Liver (tissue), 9 donors: Measurements from ENCODE around the gene KRTAP10-3. TPM values are rescaled to one million over a fixed set of nuclear protein-coding genes. Genes with fewer than 3 reads are reported as not detected.
A peak's percentile ranks its signal among the peaks of the same experiment; 100 is the strongest.

Experiments
- DNase-seq: peaks from one replicate; pipeline ENCODE4 v3.0.0-alpha.2; 2017; ENCODE audit warnings: low spot score
- H3K27ac ChIP-seq, 2 donors: one replicate each; pipeline ENCODE4 v1.7.0; 2013; ENCODE audit warnings: inconsistent platforms in 2 of 2, low read length in 2 of 2, control low read depth in 1 of 2, low read depth in 1 of 2, mild to moderate bottlenecking in 1 of 2
- H3K27me3 ChIP-seq, 4 donors: one replicate each; pipeline versions ENCODE4 v1.6.1 to v1.7.0; 2013; ENCODE audit warnings: low read length in 3 of 4, inconsistent platforms in 1 of 4, mild to moderate bottlenecking in 1 of 4, moderate library complexity in 1 of 4; ENCODE audit not compliant: control insufficient read depth in 4 of 4, insufficient read depth in 4 of 4
- H3K36me3 ChIP-seq, 4 donors: one replicate each; pipeline versions ENCODE4 v1.6.1 to v1.7.0; 2013; ENCODE audit warnings: low read length in 3 of 4, mild to moderate bottlenecking in 3 of 4, low read depth in 1 of 4, moderate library complexity in 1 of 4; ENCODE audit not compliant: control insufficient read depth in 4 of 4, insufficient read depth in 3 of 4
- H3K4me1 ChIP-seq, 4 donors: one replicate each; pipeline versions ENCODE4 v1.6.1 to v1.7.0; 2013; ENCODE audit warnings: low read length in 3 of 4, mild to moderate bottlenecking in 3 of 4, moderate library complexity in 1 of 4; ENCODE audit not compliant: control insufficient read depth in 4 of 4, insufficient read depth in 4 of 4
- H3K4me3 ChIP-seq, 3 donors: one replicate each; pipeline versions ENCODE4 v1.6.1 to v1.7.0; 2013; ENCODE audit warnings: low read length in 3 of 3, control low read depth in 1 of 3, low read depth in 1 of 3, mild to moderate bottlenecking in 1 of 3
- H3K9ac ChIP-seq, 2 donors: one replicate each; pipeline ENCODE4 v1.7.0; 2013; ENCODE audit warnings: low read length in 2 of 2, mild to moderate bottlenecking in 2 of 2, moderate library complexity in 2 of 2, control low read depth in 1 of 2, low read depth in 1 of 2
- H3K9me3 ChIP-seq, 4 donors: one replicate each; pipeline versions ENCODE4 v1.6.1 to v1.7.0; 2013; ENCODE audit warnings: low read length in 3 of 4; ENCODE audit not compliant: control insufficient read depth in 4 of 4
- ATF3 ChIP-seq: IDR thresholded peaks from 2 replicates; pipeline ENCODE4 v1.6.1; 2016; ENCODE audit warnings: antibody characterized with exemption
- EGR1 ChIP-seq, 2 donors: IDR thresholded peaks; 2 replicates each; pipeline ENCODE4 v1.6.1; 2016 to 2018; ENCODE audit warnings: antibody characterized with exemption in 2 of 2, low read depth in 2 of 2
- FOXA1 ChIP-seq: IDR thresholded peaks from 2 replicates; pipeline ENCODE4 v1.6.1; 2016; ENCODE audit warnings: antibody characterized with exemption
- FOXA2 ChIP-seq: IDR thresholded peaks from 2 replicates; pipeline ENCODE4 v1.6.1; 2016; ENCODE audit warnings: antibody characterized with exemption
- GABPA ChIP-seq, 2 donors: IDR thresholded peaks in 1 of 2; conservative IDR thresholded peaks in 1 of 2; 2 replicates each; pipeline ENCODE4 v1.6.1; 2016; ENCODE audit warnings: antibody characterized with exemption in 2 of 2, mild to moderate bottlenecking in 1 of 2, moderate library complexity in 1 of 2
- HNF4A ChIP-seq, 2 donors: conservative IDR thresholded peaks; 2 replicates each; pipeline ENCODE4 v1.6.1; 2016; ENCODE audit warnings: antibody characterized with exemption in 2 of 2, mild to moderate bottlenecking in 2 of 2
- HNF4G ChIP-seq: IDR thresholded peaks from 2 replicates; pipeline ENCODE4 v1.6.1; 2016; ENCODE audit warnings: antibody characterized with exemption
- JUND ChIP-seq, 2 donors: IDR thresholded peaks; 2 replicates each; pipeline ENCODE4 v1.6.1; 2016; ENCODE audit warnings: antibody characterized with exemption in 2 of 2
- MAX ChIP-seq: IDR thresholded peaks from 2 replicates; pipeline ENCODE4 v1.6.1; 2016; ENCODE audit warnings: antibody characterized with exemption
- NR2F2 ChIP-seq: IDR thresholded peaks from 2 replicates; pipeline ENCODE4 v1.6.1; 2016; ENCODE audit warnings: antibody characterized with exemption
- RAD21 ChIP-seq, 2 donors: IDR thresholded peaks; 2 replicates each; pipeline ENCODE4 v1.6.1; 2016; ENCODE audit warnings: antibody characterized with exemption in 2 of 2, mild to moderate bottlenecking in 2 of 2
- REST ChIP-seq: IDR thresholded peaks from 2 replicates; pipeline ENCODE4 v1.6.1; 2016; ENCODE audit warnings: antibody characterized with exemption, mild to moderate bottlenecking
- RXRA ChIP-seq, 2 donors: IDR thresholded peaks; 2 replicates each; pipeline ENCODE4 v1.6.1; 2017 to 2018; ENCODE audit warnings: antibody characterized with exemption in 2 of 2, mild to moderate bottlenecking in 1 of 2
- SP1 ChIP-seq: IDR thresholded peaks from 2 replicates; pipeline ENCODE4 v1.6.1; 2018; ENCODE audit warnings: antibody characterized with exemption, mild to moderate bottlenecking
- TAF1 ChIP-seq: conservative IDR thresholded peaks from 2 replicates; pipeline ENCODE4 v1.6.1; 2016; ENCODE audit warnings: antibody characterized with exemption, mild to moderate bottlenecking
- YY1 ChIP-seq: IDR thresholded peaks from 2 replicates; pipeline ENCODE4 v1.6.1; 2016; ENCODE audit warnings: antibody characterized with exemption, mild to moderate bottlenecking
- ZBTB33 ChIP-seq: IDR thresholded peaks from 2 replicates; pipeline ENCODE4 v1.6.1; 2016; ENCODE audit warnings: antibody characterized with exemption
- whole genome bisulfite sequencing: extraction: QIAGEN DNeasy Blood & Tissue Kit; methylation state at CpG from one replicate; pipeline ENCODE4 v1.1.7; 2013; 5-methylcytosine and 5-hydroxymethylcytosine counted together
- polyA plus RNA-seq, 2 donors: library from polyadenylated mRNA; stranded (reverse) in 1 of 2; unstranded in 1 of 2; fragments of 200-250 nt in 1 of 2; fragments of >200 nt in 1 of 2; fragmentation: Nextera tagmentation in 1 of 2; extraction: Ambion mirVana in 1 of 2; gene quantifications; one replicate each; pipeline versions ENCODE4 v1.2.1 to v1.2.3, GENCODE V29; 2013 to 2015
- total RNA-seq, 2 donors: library from RNA; depleted of rRNA; stranded (reverse); fragments of >200 nt; gene quantifications; one replicate each; pipeline ENCODE4 v1.2.3, GENCODE V29; 2014
- TF ChIP-seq, protein P1 (sequence below): fragments of 150-350 bp; IDR thresholded peaks from 2 replicates; pipeline ENCODE4 v1.5.1; 2017; ENCODE audit warnings: improper control_type of control experiment, low read depth, low read length; ENCODE audit not compliant: missing input control
- donor health status: healthy.
- donor health status: healthy.
- donor health status: healthy.
- donor health status: healthy.
- donor health status: healthy.

The KRTAP10-3 gene
- total and polyA plus RNA-seq, 4 donors: not detected

DNA sequence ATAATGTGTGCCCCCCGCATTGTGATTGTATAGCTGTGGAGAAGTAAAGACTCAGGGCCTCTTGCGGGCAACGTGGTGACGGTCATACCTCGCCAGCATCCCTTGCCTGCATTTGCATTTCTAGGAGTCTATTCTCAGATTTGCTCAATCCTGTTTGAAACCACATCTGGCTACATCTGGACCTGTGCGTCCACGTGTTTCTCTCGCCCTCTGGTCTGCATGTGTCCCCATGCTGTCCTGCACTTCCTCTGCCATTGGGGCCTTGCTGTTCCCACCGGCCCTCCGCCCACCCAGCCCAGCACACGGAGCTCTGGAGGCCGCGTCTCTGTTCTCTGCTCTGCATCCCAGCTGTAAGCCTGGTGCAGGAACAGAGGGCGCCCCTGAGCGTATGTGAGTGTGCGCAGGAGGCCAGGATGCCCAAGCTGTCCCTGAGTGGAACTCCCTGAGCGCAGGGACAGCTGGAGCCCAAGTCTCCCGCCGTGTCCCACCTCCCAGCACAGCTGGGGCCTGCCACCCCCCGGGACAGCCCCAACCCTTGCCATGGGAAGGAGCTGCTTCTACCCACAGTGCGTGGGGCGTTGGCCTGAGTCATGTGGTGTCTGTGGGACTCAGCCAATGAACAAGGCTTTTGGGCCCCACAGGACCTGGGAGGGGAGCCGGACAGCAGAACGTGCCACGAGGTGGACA is 8.9 kb downstream of the KRTAP10-3 start:
- 75% methylated on average over 25 of the region's 25 CpGs for WGBS
- Histone ChIP-seq H3K9ac (no peak overlapping the region), H3K27ac (no peak overlapping the region), H3K36me3 (no peaks in the 10 kb centered on the region), H3K9me3 (no peaks in the 10 kb centered on the region), H3K4me3 (no peak overlapping the region), H3K27me3 (peaks cover 0 to 2% (median 0%) of the 10 kb centered on the region in 4 donors), H3K4me1 (no peaks in the 10 kb centered on the region)
- DNase-seq: peak; percentile 19
- TF ChIP-seq YY1 (no peak), REST (no peak), ZBTB33 (no peak), MAX (no peak), SP1 (no peak), JUND (IDR thresholded peaks at IDR 0.05) (no peak), ATF3 (no peak), HNF4G (no peak), RXRA (IDR thresholded peaks at IDR 0.05) (no peak), HNF4A (conservative IDR thresholded peaks at IDR 0.05) (no peak), TAF1 (no peak), FOXA1 (no peak), FOXA2 (no peak), RAD21 (IDR thresholded peaks at IDR 0.05) (no peak)
- TF ChIP-seq, protein P1, sequence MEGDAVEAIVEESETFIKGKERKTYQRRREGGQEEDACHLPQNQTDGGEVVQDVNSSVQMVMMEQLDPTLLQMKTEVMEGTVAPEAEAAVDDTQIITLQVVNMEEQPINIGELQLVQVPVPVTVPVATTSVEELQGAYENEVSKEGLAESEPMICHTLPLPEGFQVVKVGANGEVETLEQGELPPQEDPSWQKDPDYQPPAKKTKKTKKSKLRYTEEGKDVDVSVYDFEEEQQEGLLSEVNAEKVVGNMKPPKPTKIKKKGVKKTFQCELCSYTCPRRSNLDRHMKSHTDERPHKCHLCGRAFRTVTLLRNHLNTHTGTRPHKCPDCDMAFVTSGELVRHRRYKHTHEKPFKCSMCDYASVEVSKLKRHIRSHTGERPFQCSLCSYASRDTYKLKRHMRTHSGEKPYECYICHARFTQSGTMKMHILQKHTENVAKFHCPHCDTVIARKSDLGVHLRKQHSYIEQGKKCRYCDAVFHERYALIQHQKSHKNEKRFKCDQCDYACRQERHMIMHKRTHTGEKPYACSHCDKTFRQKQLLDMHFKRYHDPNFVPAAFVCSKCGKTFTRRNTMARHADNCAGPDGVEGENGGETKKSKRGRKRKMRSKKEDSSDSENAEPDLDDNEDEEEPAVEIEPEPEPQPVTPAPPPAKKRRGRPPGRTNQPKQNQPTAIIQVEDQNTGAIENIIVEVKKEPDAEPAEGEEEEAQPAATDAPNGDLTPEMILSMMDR: no peak

DNA sequence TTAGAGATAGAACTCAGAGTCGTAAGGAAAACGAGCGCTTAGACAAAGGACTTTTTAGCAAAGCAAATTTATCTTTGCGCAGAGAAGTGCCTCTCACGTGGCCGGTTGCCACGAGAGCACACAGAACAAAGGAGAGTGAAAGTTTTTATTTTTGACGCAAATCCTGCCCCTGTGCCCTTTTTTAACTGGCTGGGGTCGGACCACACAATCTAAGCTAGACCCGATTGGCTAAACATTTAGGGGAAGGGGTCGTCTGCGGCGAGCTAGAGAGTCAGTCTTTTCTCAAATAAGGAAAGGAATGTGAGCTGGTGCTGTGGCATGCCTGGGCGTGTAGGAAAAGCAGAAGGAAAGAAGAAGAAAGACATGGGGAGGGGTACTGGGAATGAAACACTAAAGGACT is 9.7 kb downstream of the KRTAP10-3 start:
- Histone ChIP-seq H3K27me3 (peaks cover 0 to 2% (median 0%) of the 10 kb centered on the region in 4 donors), H3K9ac (no peak overlapping the region), H3K4me1 (no peaks in the 10 kb centered on the region), H3K36me3 (no peaks in the 10 kb centered on the region), H3K4me3 (no peak overlapping the region), H3K27ac (no peak overlapping the region), H3K9me3 (no peaks in the 10 kb centered on the region)
- no peak for DNase-seq
- 35% methylated on average over 14 of the region's 14 CpGs for WGBS
- TF ChIP-seq GABPA (IDR thresholded peaks at IDR 0.05 in 1 of 2, conservative IDR thresholded peaks at IDR 0.05 in 1 of 2): no peak
- TF ChIP-seq NR2F2: no peak
- TF ChIP-seq EGR1 (IDR thresholded peaks at IDR 0.05; ENCODE audit: low read depth in 2 of 2): no peak
- TF ChIP-seq SP1: no peak
- TF ChIP-seq JUND (IDR thresholded peaks at IDR 0.05): no peak
- TF ChIP-seq HNF4A (conservative IDR thresholded peaks at IDR 0.05): no peak
- TF ChIP-seq MAX: no peak
- TF ChIP-seq FOXA1: no peak
- no peak for TF ChIP-seq RAD21 (IDR thresholded peaks at IDR 0.05)
- no peak for TF ChIP-seq FOXA2
- no peak for TF ChIP-seq RXRA (IDR thresholded peaks at IDR 0.05)
- no peak for TF ChIP-seq YY1
- TF ChIP-seq REST: no peak
- TF ChIP-seq ATF3: no peak
